Stimulated activated memory B cell treated with anti-CD40 and anti-IgM and Interleukin-4, amounts not matched to agents 10 μg/mL and 1 μg/mL and 100 μg/mL, for 72 hours (primary cell): ENCODE measurements around the gene SDF4.
A peak's percentile ranks its signal among the peaks of the same experiment; 100 is the strongest.

ENCODE experiments used
- ATAC-seq: fragments of 150-1000 bp; cut with Tn5 transposase; 2 replicates; pipeline ENCODE4 v1.10.0; 2021
- H3K27ac Mint-ChIP-seq: one replicate; pipeline ENCODE4 v1.8.0; 2022; ENCODE audit warnings: mild to moderate bottlenecking, mixed read lengths
- H3K27me3 Mint-ChIP-seq: one replicate; pipeline ENCODE4 v1.8.0; 2022; ENCODE audit warnings: mixed read lengths
- H3K36me3 Mint-ChIP-seq: one replicate; pipeline ENCODE4 v1.8.0; 2022; ENCODE audit warnings: mixed read lengths
- H3K4me1 Mint-ChIP-seq: one replicate; pipeline ENCODE4 v1.8.0; 2022; ENCODE audit warnings: mixed read lengths
- H3K4me3 Mint-ChIP-seq: one replicate; pipeline ENCODE4 v1.8.0; 2022; ENCODE audit warnings: mild to moderate bottlenecking, moderate library complexity, mixed read lengths
- H3K9me3 Mint-ChIP-seq: one replicate; pipeline ENCODE4 v1.8.0; 2022; ENCODE audit warnings: mixed read lengths

The SDF4 gene

GRCh38 chr1:1264868-1265272 is 33.1 kb upstream of the SDF4 start:
- Mint-ChIP-seq H3K36me3 (peaks cover 44% of the 10 kb centered on the region), H3K4me1 (peaks cover 27% of the 10 kb centered on the region), H3K27me3 (no peaks in the 10 kb centered on the region), H3K4me3 (no peak overlapping the region), H3K27ac (no peak overlapping the region), H3K9me3 (no peaks in the 10 kb centered on the region)
- no peak for ATAC-seq

GRCh38 chr1:1264026-1264425 is 32.2 kb upstream of the SDF4 start:
- Mint-ChIP-seq H3K36me3 (peaks cover 51% of the 10 kb centered on the region), H3K4me1 (peaks cover 28% of the 10 kb centered on the region), H3K27me3 (no peaks in the 10 kb centered on the region), H3K27ac (no peak overlapping the region), H3K4me3 (no peak overlapping the region), H3K9me3 (no peaks in the 10 kb centered on the region)
- no peak for ATAC-seq

GRCh38 chr1:1262758-1263157 is 31.0 kb upstream of the SDF4 start:
- Mint-ChIP-seq H3K9me3 (no peaks in the 10 kb centered on the region), H3K4me1 (peaks cover 29% of the 10 kb centered on the region), H3K27me3 (no peaks in the 10 kb centered on the region), H3K36me3 (peaks cover 55% of the 10 kb centered on the region), H3K4me3 (no peak overlapping the region), H3K27ac (no peak overlapping the region)
- no peak for ATAC-seq

GRCh38 chr1:1262071-1262470 is 30.3 kb upstream of the SDF4 start:
- H3K36me3 Mint-ChIP-seq, result peaks cover 59% of the 10 kb centered on the region
- ATAC-seq, result no peak
- H3K4me1 Mint-ChIP-seq, result peaks cover 33% of the 10 kb centered on the region
- no peaks in the 10 kb centered on the region for H3K27me3 Mint-ChIP-seq
- no peaks in the 10 kb centered on the region for H3K9me3 Mint-ChIP-seq
- no peak overlapping the region for H3K4me3 Mint-ChIP-seq
- no peak overlapping the region for H3K27ac Mint-ChIP-seq

GRCh38 chr1:1260843-1261560 is 29.2 kb upstream of the SDF4 start:
- H3K9me3 Mint-ChIP-seq, result no peaks in the 10 kb centered on the region
- H3K4me1 Mint-ChIP-seq, result peaks cover 33% of the 10 kb centered on the region
- H3K27me3 Mint-ChIP-seq, result no peaks in the 10 kb centered on the region
- H3K4me3 Mint-ChIP-seq, result no peak overlapping the region
- no peak for ATAC-seq
- peaks cover 61% of the 10 kb centered on the region for H3K36me3 Mint-ChIP-seq
- peak overlapping the region; percentile 71 for H3K27ac Mint-ChIP-seq

- Mint-ChIP-seq H3K27ac (peak overlapping the region; percentile 71), H3K4me3 (no peak overlapping the region), H3K36me3 (peaks cover 61% of the 10 kb centered on the region), H3K4me1 (peaks cover 33% of the 10 kb centered on the region), H3K27me3 (no peaks in the 10 kb centered on the region), H3K9me3 (no peaks in the 10 kb centered on the region)
- no peak for ATAC-seq
Measured at GRCh38 chr1:1259951-1260600, 28.3 kb upstream of the SDF4 start.

- ATAC-seq, result no peak
- H3K27me3 Mint-ChIP-seq, result no peaks in the 10 kb centered on the region
- peak overlapping the region; percentile 71 for H3K27ac Mint-ChIP-seq
- H3K36me3 Mint-ChIP-seq, result peaks cover 66% of the 10 kb centered on the region
- H3K4me3 Mint-ChIP-seq, result no peak overlapping the region
- no peaks in the 10 kb centered on the region for H3K9me3 Mint-ChIP-seq
- peaks cover 33% of the 10 kb centered on the region for H3K4me1 Mint-ChIP-seq
Measured at GRCh38 chr1:1259540-1259939, 27.7 kb upstream of the SDF4 start.

GRCh38 chr1:1259119-1259488 is 27.3 kb upstream of the SDF4 start:
- no peaks in the 10 kb centered on the region for H3K9me3 Mint-ChIP-seq
- peaks cover 33% of the 10 kb centered on the region for H3K4me1 Mint-ChIP-seq
- H3K36me3 Mint-ChIP-seq, result peaks cover 68% of the 10 kb centered on the region
- H3K27ac Mint-ChIP-seq, result no peak overlapping the region
- H3K27me3 Mint-ChIP-seq, result no peaks in the 10 kb centered on the region
- ATAC-seq, result no peak
- no peak overlapping the region for H3K4me3 Mint-ChIP-seq

GRCh38 chr1:1256956-1257871 is 25.4 kb upstream of the SDF4 start:
- no peak overlapping the region for H3K4me3 Mint-ChIP-seq
- no peaks in the 10 kb centered on the region for H3K9me3 Mint-ChIP-seq
- H3K36me3 Mint-ChIP-seq, result peaks cover 78% of the 10 kb centered on the region
- H3K27me3 Mint-ChIP-seq, result no peaks in the 10 kb centered on the region
- H3K4me1 Mint-ChIP-seq, result peaks cover 43% of the 10 kb centered on the region
- no peak for ATAC-seq
- H3K27ac Mint-ChIP-seq, result no peak overlapping the region

- Mint-ChIP-seq H3K27ac (no peak overlapping the region), H3K4me1 (peaks cover 43% of the 10 kb centered on the region), H3K36me3 (peaks cover 71% of the 10 kb centered on the region)
Measured at GRCh38 chr1:1255611-1256010, 23.8 kb upstream of the SDF4 start.

GRCh38 chr1:1255078-1255477 is 23.3 kb upstream of the SDF4 start:
- ATAC-seq, result no peak
- no peaks in the 10 kb centered on the region for H3K9me3 Mint-ChIP-seq
- no peak overlapping the region for H3K27ac Mint-ChIP-seq
- H3K4me1 Mint-ChIP-seq, result peaks cover 42% of the 10 kb centered on the region
- H3K36me3 Mint-ChIP-seq, result peaks cover 67% of the 10 kb centered on the region
- H3K4me3 Mint-ChIP-seq, result no peak overlapping the region
- no peaks in the 10 kb centered on the region for H3K27me3 Mint-ChIP-seq

More at GRCh38 chr1:1255611-1256010, 23.8 kb upstream of the SDF4 start:
- ATAC-seq, result no peak
- H3K4me3 Mint-ChIP-seq, result no peak overlapping the region
- H3K9me3 Mint-ChIP-seq, result no peaks in the 10 kb centered on the region
- no peaks in the 10 kb centered on the region for H3K27me3 Mint-ChIP-seq

GRCh38 chr1:1254667-1254998 is 22.8 kb upstream of the SDF4 start:
- H3K4me3 Mint-ChIP-seq, result no peak overlapping the region
- H3K27ac Mint-ChIP-seq, result no peak overlapping the region
- no peaks in the 10 kb centered on the region for H3K9me3 Mint-ChIP-seq
- ATAC-seq, result no peak
- peaks cover 62% of the 10 kb centered on the region for H3K36me3 Mint-ChIP-seq
- peaks cover 42% of the 10 kb centered on the region for H3K4me1 Mint-ChIP-seq
- no peaks in the 10 kb centered on the region for H3K27me3 Mint-ChIP-seq

- no peak for ATAC-seq
- Mint-ChIP-seq H3K27me3 (no peaks in the 10 kb centered on the region), H3K36me3 (peaks cover 57% of the 10 kb centered on the region), H3K4me3 (no peak overlapping the region), H3K4me1 (peaks cover 43% of the 10 kb centered on the region), H3K27ac (no peak overlapping the region), H3K9me3 (no peaks in the 10 kb centered on the region)
Measured at GRCh38 chr1:1253972-1254666, 22.3 kb upstream of the SDF4 start.

- Mint-ChIP-seq H3K4me1 (peaks cover 38% of the 10 kb centered on the region), H3K36me3 (peaks cover 53% of the 10 kb centered on the region), H3K4me3 (no peak overlapping the region), H3K9me3 (no peaks in the 10 kb centered on the region), H3K27me3 (no peaks in the 10 kb centered on the region), H3K27ac (peak overlapping the region; percentile 46)
- ATAC-seq, result no peak
Measured at GRCh38 chr1:1253314-1253713, 21.5 kb upstream of the SDF4 start.

GRCh38 chr1:1250786-1251284 is 19.0 kb upstream of the SDF4 start:
- Mint-ChIP-seq H3K27ac (peak overlapping the region; percentile 85), H3K27me3 (no peaks in the 10 kb centered on the region), H3K36me3 (peaks cover 37% of the 10 kb centered on the region), H3K9me3 (no peaks in the 10 kb centered on the region), H3K4me1 (peaks cover 29% of the 10 kb centered on the region), H3K4me3 (peak overlapping the region; percentile 32)
- peak; percentile 94 for ATAC-seq
